Measurements from ENCODE around the gene AOPEP.

GRCh38 chr9:95048225-95049087 is 322.0 kb downstream of the AOPEP start:
- TF ChIP-seq POLR2A (IDR thresholded peaks at IDR 0.05): peak in 2 of 4 donors; percentile 59 to 75
- TF ChIP-seq CTCF (IDR thresholded peaks at IDR 0.05): no peak
